ENCODE results near the gene DGCR2. TPM values are rescaled to one million over a fixed set of nuclear protein-coding genes. Genes with fewer than 3 reads are reported as not detected.

The DGCR2 gene
- total and polyA plus RNA-seq, 2 of the 8 experiments (the other 6 are each of a cell fraction or from before 2014, with no cell fraction given): 42.3 to 62.2 TPM

DNA sequence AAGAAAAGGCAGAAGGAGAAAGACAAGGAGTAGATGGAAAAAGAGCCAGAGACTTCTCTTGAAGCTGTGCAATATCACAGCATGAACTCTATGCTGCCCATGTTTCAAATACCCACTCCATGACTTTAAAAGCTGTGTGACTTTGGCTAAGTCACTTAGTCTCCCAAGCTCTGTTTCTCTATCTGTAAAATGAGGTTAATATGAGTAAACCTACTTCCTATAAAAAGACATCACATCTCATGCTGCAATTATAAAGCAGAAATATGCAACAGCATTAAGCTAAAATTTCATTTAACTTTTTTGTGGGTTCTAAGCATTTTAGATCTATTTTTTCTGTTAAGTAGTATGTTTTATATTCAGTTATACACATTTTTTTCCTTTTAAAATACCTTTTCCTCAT is 11.6 kb downstream of the DGCR2 start:
- H2BK12ac ChIP-seq (ENCODE audit: low read depth, low read length): no peak overlapping the region
- H3K27me3 ChIP-seq (replicated peaks in 1 of 4; ENCODE audit: control insufficient read depth in 3 of 4, extremely low read depth in 1 of 4, insufficient read depth in 3 of 4, low read length in 3 of 4): no peaks in the 10 kb centered on the region; a peak in 1 of 7 replicates
- H3K4me1 ChIP-seq (replicated peaks in 1 of 4; ENCODE audit: control insufficient read depth in 3 of 4, insufficient read depth in 4 of 4, low read length in 3 of 4): peaks cover 7 to 14% (median 11%) of the 10 kb centered on the region in 4 experiments
- CTCF ChIA-PET (ENCODE audit: partially characterized antibody): interaction anchor here (0.5 to 2.4 kb wide), 15 partner anchors 9 to 1286 kb away, joined by 3 to 12 read pairs (median 3); partner anchors contain the start of genes DGCR2 and ESS2
- no peaks in the 10 kb centered on the region for H3K36me3 ChIP-seq (ENCODE audit: control insufficient read depth in 2 of 4, insufficient read depth in 4 of 4, low read length in 3 of 4)
- H3K14ac ChIP-seq (ENCODE audit: insufficient read length): no peak overlapping the region
- no peak overlapping the region for H3K4me3 ChIP-seq (ENCODE audit: extremely low read depth in 1 of 4, insufficient read depth in 2 of 4, low read depth in 3 of 4, low read length in 4 of 4)
- H2BK5ac ChIP-seq (ENCODE audit: low read depth, low read length): no peak overlapping the region
- peaks cover 21% of the 10 kb centered on the region for H3K79me1 ChIP-seq (ENCODE audit: low read depth, low read length)
- H2BK20ac ChIP-seq (ENCODE audit: low read length): no peak overlapping the region
- no peak overlapping the region for H3K27ac ChIP-seq (ENCODE audit: low read depth, low read length)
- no peak overlapping the region for H4K91ac ChIP-seq (replicated peaks; ENCODE audit: insufficient read length, low read length)
- POLR2A ChIA-PET (ENCODE audit: partially characterized antibody): interaction anchor here (0.5 to 2.8 kb wide), 5 partner anchors 11 to 369 kb away, joined by 3 to 21 read pairs (median 4); partner anchors contain the start of genes CDC45 and DGCR2
- no peak overlapping the region for H3K18ac ChIP-seq (ENCODE audit: extremely low read depth, low read length)
- H2AFZ ChIP-seq (ENCODE audit: low read length): no peak overlapping the region
- H4K20me1 ChIP-seq (replicated peaks in 1 of 2; ENCODE audit: control insufficient read depth in 1 of 2, insufficient read depth in 2 of 2, low read length in 2 of 2): peaks cover 24 to 47% of the 10 kb centered on the region in 2 experiments
- no peak overlapping the region for H4K8ac ChIP-seq (ENCODE audit: extremely low read depth, insufficient read depth, low read length)
- no peak overlapping the region for H3K4ac ChIP-seq (replicated peaks; ENCODE audit: insufficient read length, low read depth, low read length)
- no peak overlapping the region for H3K4me2 ChIP-seq (ENCODE audit: insufficient read depth in 1 of 2, low read depth in 2 of 2, low read length in 2 of 2)
- no peak overlapping the region for H3K56ac ChIP-seq (replicated peaks; ENCODE audit: insufficient read length, low read depth, low read length)
- no peak for FAIRE-seq
- H2BK15ac ChIP-seq (ENCODE audit: low read length): no peak overlapping the region
- no peak overlapping the region for H3K9ac ChIP-seq (replicated peaks in 1 of 4; ENCODE audit: extremely low read depth in 1 of 4, low read depth in 3 of 4, low read length in 3 of 4)
- no peak overlapping the region for H4K5ac ChIP-seq (ENCODE audit: insufficient read length, low read depth, low read length)
- no peak overlapping the region for H2AK5ac ChIP-seq (ENCODE audit: low read depth, low read length)
- H2BK120ac ChIP-seq (replicated peaks; ENCODE audit: low read depth, low read length): no peak overlapping the region
- H3K23me2 ChIP-seq (ENCODE audit: low read depth, low read length): no peaks in the 10 kb centered on the region
- no peaks in the 10 kb centered on the region for H3K9me3 ChIP-seq (ENCODE audit: insufficient read depth in 2 of 2, low read depth in 1 of 2, low read length in 1 of 2)
- H3K23ac ChIP-seq (ENCODE audit: insufficient read length): no peak overlapping the region
- peaks cover 29 to 93% of the 10 kb centered on the region in 2 experiments for H3K79me2 ChIP-seq (ENCODE audit: control insufficient read depth in 1 of 2, insufficient read depth in 2 of 2, low read length in 2 of 2)
- DNase-seq (ENCODE audit: low read depth in 1 of 2, low spot score in 2 of 2): no peak
- TF ChIP-seq SP4 (IDR thresholded peaks at IDR 0.05; ENCODE audit: low read length) (no peak), POU5F1 (IDR thresholded peaks at IDR 0.05; ENCODE audit: low read depth, low read length) (no peak), HDAC2 (IDR thresholded peaks at IDR 0.05; ENCODE audit: borderline replicate concordance in 1 of 2, low read depth in 2 of 2, low read length in 2 of 2) (no peak), JUND (IDR thresholded peaks at IDR 0.05; ENCODE audit: low read length) (no peak), SP1 (IDR thresholded peaks at IDR 0.05; ENCODE audit: low read depth, low read length) (no peak), RXRA (IDR thresholded peaks at IDR 0.05; ENCODE audit: insufficient read depth, low read depth, low read length) (no peak), SP2 (IDR thresholded peaks at IDR 0.05; ENCODE audit: low read length) (no peak), SRF (IDR thresholded peaks at IDR 0.05; ENCODE audit: low read depth, low read length) (no peak), CTBP2 (IDR thresholded peaks at IDR 0.05; ENCODE audit: borderline replicate concordance, insufficient read depth, insufficient read length, low read length) (no peak), BCL11A (IDR thresholded peaks at IDR 0.05; ENCODE audit: low read depth in 2 of 2, low read length in 2 of 2) (no peak), SIRT6 (IDR thresholded peaks at IDR 0.05; ENCODE audit: low read length) (no peak), GTF2F1 (IDR thresholded peaks at IDR 0.05; ENCODE audit: borderline replicate concordance, low read depth, low read length) (no peak), EP300 (IDR thresholded peaks at IDR 0.05; ENCODE audit: borderline replicate concordance in 1 of 2, low read depth in 2 of 2, low read length in 2 of 2) (no peak)
- TF ChIP-seq, protein P1, sequence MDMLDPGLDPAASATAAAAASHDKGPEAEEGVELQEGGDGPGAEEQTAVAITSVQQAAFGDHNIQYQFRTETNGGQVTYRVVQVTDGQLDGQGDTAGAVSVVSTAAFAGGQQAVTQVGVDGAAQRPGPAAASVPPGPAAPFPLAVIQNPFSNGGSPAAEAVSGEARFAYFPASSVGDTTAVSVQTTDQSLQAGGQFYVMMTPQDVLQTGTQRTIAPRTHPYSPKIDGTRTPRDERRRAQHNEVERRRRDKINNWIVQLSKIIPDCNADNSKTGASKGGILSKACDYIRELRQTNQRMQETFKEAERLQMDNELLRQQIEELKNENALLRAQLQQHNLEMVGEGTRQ (IDR thresholded peaks at IDR 0.05; ENCODE audit: low read length): no peak

Data from H1 (cell line).